ENCODE measurements around the gene SYS1.

SYS1 gene

DNA sequence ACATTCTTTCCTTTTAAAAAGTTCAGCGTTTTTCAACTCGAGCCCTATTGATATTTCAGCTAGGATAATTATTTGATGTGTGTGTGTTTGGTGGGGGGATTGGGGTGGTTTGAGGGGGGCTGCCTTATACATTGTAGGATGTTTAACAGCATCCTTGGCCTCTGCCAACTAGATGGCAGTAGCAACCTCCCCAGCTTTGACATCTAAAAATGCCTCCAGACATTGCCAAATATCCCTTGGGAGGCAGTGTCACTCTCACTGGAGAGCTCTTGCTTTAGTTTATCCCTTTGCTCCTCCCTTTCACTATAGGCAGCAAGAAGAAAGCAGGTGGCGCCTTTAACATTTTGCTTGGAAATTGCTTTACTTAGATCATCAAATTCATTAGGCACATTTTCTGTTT lies 29.8 kb downstream of the SYS1 start:
- DNase-seq: no peak

DNA sequence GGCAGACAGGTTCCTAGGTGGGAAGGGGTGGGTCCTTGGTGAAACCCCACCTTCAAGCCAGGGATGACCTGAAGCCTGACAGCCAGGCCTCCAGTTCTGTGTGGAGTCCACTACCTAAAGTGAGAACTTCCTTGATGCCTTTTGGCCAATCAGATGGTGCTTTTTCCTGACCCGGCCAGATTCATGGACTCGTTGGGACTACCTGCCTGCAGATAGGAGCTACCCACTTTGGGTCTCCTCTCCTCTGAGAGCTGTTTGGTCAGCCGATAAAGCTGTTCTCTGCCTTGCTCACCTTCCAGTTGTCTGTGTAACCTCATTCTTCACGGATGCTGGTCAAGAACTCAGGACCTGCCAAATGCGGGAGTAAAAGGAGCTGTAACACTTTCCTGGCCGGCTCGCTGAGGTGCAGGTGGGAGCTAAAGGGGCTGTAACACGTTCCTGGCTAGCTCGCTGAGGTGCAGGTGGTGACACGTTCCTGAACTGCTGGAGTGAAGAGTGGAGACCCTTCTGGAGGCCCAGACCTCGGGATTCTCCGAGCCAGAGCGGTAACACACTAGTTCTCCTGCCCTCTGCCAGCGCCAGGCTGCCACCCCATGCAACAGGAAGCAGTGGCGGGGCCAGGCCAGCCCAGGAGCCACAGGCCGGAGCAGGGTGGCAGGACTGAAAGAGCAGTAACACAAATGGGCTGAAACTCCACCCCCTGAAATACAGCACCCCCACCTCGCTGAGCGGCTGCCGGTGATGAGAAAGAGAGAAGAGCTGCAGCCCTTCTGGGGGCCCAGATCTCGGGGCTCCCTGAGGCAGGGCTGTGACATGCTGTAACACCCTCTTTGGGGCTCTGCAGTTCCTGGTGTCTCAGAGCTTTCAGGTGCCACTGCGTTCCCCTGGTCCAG lies 31.5 kb downstream of the SYS1 start:
- DNase-seq: no peak

DNA sequence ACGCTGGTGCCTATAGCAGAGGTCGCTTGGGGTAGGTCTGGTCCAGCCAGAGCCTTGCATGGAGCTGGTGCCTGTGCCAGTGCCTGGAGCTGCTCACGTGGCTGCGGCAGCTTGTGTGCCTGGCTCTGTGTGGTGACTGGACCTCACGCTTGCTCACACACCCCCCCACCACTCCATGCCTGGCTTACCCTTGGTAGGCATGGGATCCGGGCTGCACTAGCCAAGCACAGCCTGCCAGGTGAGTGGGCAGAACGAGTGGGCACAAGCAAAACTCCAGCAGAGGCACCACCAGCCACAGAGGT lies 32.1 kb downstream of the SYS1 start:
- no peak for DNase-seq

DNA sequence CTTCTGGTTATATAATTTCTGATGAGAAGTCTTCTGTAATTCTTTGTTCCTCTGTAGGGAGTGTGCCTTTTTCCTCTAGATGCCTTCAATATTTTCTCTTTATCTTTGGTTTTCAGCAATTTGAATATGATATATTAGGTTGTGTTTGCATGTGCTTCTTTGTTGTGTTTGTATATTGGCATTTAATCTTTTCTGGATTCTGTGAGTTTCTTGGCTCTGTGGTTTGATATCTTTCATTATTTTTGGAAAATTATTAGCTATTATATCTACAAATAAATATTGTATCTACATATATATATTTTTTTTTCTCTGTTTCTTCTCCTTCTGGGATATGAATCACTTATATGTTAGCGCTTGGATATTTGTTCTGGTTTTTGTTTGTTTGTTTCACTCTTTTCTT lies 36.1 kb downstream of the SYS1 start:
- no peak for DNase-seq

DNA sequence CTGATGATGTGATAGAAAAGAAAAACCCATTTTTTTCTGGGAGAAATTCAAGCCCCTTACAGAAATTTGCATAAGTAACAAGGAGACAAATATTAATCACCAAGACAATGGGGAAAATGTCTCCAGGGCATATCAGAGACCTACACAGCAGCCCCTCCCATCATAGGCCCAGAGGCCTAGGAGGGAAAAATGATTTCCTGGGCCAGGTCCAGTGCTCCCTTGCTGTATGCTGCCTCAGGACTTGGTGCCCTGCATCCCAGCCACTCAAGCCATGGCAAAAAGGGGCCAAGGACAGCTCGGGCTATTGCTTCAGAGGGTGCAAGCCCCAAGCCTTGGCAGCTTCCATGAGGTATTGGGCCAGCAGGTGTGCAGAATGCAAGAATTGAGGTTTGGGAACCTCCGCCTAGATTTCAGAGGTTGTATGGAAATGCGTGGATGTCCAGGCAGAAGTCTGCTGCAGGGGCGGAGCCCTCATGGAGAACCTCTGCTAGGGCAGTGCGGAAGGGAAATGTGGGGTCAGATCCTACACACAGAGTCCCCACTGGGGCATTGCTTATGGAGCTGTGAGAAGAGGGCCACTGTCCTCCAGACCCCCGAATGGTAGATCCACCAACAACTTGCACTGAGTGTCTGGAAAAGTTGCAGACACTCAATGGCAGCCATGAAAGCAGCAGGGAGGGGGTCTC lies 37.5 kb downstream of the SYS1 start:
- DNase-seq: no peak

DNA sequence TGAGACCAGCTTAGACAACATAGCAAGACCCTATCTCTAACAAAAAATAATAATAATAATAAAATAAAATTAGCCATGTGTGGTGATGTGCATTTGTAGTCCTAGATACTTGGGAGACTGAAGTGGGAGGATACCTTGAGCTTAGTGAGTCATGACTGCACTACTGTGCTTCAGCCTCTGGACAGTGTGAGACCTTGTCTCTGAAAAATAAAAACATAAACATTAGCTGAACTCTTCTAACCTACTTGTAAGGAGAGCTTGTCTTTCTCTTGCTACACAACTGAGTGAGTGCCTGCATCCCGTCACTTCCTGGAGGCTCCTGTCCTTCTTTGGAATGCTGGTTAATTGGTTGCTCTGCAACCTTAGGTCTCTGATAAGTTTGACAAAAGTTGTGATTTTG lies 40.0 kb downstream of the SYS1 start:
- no peak for DNase-seq

DNA sequence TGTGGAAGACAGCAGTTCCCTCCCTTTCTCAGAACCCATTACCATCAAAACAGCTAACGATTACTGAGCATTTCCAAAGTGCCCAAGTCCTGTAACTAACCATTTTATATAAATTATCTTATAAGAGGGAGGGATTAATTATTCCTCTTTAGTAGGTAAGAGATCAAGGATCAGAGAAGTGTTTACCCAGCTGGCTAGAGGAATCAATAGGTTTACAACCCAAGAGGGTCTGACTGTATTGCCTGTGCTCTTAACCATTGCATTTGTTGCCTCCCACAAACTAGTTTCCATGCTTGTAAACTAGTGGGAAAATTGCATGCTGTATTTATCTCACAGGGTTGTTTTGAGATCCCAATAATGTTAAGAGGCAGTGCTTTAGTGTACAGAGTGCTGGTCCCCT lies 41.5 kb downstream of the SYS1 start:
- no peak for DNase-seq

DNA sequence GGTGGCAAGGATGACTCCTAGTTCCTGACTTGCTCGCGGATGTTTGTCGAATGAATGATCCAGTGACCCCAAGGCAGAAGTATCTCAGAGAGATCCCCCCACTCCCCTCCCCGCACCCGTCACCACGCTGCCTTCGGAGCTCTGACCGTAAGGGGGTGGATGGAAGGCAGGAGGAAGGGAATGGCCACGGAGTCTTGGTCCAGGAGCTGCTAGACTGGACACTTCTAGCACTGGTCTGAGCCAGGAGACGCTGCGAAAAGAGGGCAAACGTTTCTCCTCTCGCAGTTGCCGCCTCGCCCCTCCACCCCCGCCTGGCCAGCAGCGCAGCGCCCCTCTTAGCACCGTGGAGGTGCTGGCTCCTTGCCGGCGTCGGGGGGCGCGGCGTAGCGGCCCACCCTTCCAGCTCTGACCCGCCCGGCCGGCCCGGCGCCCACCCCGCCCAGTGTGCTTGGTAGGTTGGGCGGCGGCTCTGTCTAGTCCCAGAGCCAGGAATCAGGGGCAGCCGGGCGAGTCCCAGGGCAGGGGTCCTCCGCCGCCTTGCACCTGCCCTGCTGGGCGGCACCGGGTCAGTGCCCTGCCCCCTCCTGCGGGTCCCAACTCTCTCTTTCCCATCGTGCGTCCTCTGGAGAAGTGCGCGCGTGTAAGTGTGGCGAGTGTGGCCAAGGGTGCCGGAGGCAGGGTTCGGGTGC lies 42.8 kb downstream of the SYS1 start:
- DNase-seq: peak; percentile 28

DNA sequence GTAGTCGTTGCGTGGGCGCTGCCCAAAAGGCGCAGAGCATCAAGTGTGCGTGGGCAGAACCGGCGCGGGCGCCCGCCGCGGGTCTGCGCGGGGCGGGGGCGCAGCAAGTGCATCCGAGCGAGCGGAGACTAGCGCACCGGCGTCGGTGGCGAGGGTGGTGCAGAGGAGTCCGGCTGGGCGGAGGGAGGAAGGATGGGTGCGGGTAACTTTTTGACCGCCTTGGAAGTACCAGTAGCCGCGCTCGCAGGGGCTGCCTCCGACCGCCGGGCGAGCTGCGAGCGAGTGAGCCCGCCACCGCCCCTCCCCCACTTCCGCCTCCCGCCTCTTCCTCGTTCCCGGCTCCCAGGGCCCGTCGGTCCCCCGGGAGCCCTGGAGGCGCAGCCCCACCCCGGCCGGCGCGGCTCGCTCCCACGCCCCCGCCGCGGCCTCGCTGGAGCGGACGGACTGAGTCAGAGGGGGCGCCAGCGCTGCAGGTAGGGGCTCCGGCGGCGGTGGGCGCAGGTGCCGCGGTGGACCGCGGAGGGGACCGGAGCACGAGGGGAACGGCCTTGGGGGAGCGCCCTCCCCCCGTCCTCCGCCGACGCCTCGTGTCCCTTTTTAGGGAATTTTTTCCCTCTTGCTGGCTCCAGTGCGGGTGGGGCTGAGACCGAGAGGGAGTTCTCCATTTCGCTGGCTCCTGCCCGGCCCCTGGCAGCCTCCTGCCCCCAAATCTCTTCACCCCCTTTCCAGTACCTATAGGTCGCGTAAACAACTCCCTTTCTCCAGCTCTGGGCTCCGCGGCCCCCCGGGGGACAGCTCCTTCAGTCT lies 43.5 kb downstream of the SYS1 start:
- DNase-seq: peak; percentile 69

DNA sequence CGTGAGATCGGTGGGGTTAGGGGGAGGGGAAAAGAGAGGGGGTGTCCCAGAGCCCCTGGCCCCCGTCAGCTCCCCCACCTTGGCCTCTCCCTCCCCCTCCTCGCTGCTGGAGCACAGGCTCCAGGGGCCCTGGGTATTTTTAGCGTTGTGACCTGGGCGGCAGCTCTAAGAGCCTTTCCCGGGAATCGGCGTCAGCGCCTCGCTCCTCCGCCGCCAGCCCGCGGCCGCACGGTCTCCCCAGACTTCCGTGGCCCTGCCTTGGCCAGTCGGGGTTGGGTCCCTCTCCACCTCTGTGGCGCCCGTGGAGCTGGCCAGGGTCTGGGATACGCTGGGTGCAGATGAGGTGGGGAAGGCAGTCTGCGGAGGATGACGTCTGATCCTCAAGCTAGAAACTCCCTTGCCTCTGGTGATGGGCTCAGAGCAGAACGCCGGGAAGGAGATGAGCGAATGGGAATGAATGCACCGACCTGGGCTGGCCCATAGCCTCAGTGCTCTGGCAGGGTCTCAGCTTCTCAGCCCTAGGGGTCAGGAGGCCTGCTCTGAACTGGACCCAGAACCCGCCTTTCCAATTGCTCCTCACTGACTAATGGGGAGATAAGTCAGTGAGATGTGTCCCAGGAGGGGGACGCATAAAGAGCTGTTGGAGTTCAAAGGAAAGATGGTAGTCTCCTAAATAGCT lies 44.2 kb downstream of the SYS1 start:
- no peak for DNase-seq

DNA sequence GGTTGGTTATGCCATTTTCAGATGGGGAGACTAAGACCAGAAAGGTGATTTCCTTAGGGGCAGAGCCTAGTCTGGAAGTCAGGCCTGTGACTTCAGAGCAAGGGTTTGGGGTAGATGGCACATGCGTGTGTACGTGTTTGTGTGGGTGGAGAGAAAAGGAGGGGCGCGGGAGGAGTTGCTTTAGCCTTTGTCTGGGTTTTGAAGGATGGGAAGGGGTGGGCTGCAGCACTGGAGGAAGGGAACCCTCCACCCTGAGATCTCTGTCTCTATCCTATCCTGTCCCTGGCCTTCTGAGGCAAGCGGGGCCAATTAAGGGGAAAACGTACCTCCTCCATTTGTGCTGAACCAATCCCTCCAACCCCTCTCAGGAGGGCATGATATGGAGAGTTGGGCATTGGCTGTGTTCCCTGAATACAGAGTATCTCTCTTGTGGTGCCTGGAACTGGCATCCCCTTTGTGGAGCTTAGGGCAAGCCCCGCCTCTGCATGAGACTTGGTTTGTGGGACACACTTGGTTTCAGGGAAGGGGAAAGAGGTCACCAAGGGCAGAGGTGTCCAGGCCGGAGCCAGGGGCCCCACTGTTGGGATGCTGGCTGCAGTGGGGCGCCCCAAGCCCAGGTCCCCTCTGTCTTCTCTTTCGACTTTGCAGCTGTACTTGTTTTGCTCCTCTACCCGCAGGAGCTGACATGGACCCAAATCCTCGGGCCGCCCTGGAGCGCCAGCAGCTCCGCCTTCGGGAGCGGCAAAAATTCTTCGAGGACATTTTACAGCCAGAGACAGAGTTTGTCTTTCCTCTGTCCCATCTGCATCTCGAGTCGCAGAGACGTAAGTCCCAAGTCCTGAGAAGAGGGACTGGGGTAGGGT lies 45.1 kb downstream of the SYS1 start, which contains the start of gene DBNDD2:
Gene DBNDD2, plus strand, starts transcription at position 507 of the 863 bp plus-strand sequence. Its CDS starts 179 bp downstream, at position 686.
- DNase-seq: peak; percentile 39

DNA sequence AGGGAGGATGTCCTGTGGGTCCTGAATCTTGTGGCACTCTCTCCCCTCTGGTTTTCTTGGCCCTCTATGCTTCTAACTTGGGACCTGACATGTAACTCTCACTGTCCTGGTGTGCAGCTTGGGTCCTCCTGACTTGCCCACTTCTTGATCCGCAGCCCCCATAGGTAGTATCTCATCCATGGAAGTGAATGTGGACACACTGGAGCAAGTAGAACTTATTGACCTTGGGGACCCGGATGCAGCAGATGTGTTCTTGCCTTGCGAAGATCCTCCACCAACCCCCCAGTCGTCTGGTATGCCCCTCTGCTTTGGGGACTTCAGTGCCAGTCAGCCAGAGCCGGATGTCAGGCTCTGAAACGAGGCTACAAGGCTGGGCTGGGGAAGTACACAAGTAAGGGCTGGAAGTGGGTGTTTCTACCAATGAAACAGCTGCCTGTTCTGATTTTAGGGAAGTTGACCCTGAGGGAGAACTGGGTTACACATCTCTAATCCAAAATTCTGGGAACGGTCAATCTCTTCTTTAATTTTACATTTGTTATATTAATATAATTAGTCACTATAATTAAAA lies 45.8 kb downstream of the SYS1 start:
- no peak for DNase-seq

DNA sequence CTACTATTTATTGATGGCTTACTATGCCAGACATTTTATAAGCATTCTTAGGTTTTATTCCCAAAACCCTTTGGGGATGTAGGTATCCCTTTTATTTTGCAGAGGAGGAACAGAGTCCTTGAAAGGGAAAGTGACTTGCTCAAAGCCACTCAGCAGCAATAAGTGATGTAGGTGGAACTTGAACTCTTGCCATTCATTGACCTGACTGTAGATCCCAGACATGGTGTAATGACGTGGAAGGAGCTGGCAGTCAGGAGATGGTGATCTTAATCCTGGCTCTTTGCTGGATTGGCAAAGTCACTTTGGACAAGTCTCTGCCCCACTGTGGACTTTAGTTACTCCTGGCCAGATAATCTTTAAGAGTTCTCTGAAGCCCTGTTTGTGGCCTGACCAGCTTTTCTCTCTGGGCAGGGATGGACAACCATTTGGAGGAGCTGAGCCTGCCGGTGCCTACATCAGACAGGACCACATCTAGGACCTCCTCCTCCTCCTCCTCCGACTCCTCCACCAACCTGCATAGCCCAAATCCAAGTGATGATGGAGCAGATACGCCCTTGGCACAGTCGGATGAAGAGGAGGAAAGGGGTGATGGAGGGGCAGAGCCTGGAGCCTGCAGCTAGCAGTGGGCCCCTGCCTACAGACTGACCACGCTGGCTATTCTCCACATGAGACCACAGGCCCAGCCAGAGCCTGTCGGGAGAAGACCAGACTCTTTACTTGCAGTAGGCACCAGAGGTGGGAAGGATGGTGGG lies 46.7 kb downstream of the SYS1 start:
- DNase-seq: no peak

DNA sequence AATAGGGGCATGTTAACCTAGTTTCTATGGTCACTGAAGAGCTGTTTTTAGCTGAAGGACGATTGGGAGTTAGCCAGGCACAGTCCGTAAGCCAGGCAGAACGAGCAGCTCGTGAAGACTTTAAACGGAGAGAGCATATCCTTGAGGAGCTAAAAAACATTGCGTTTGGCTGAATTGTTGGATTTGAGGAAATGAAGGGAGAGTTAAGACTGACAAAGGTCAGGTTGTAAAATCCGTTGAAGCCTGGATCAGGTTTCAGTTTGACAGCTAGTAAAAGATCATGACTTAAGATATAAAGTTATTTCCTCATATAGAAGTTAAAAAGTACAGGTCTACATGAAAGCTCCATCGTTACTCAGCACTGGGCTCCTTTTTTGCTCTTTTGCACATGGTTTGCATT lies 47.9 kb downstream of the SYS1 start:
- DNase-seq: no peak

DNA sequence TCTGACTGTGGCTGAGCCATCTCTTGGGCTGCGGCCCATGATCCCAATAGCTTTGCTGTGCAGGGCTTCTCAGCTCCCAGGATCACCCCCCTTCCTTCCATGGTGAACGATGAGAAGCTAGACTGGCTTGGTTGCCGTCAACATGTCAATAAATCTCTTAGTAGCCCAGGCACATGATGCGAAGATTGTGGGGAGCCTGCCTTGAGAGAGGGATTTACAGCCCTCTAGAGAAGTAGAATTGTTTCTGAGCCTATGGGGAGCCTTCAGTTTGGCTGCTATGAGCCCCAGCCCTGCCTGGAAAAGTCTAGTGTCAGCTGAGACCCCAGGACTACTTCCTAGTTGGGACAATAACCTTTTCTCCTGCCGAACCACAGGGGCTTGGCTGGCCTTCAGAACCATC lies 49.7 kb downstream of the SYS1 start:
- DNase-seq: no peak

DNA sequence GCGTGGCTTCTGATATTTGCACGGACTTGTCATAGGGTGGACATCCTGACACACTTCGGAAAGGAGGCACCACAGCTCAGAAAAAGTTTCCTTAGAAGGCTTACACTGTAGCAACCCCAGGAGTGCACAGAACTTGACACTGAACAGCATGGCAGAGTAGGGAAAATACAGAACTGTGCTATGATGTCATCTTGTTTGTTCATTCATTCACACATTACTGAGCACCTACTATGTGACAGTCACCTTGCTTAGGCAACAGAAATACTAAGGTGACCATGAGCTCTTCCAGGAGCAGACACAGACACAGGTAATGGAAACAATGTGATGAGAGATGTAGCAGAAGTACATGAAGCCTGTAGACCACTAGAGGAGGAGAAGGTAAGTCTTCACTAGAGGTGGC lies 50.5 kb downstream of the SYS1 start:
- DNase-seq: no peak

DNA sequence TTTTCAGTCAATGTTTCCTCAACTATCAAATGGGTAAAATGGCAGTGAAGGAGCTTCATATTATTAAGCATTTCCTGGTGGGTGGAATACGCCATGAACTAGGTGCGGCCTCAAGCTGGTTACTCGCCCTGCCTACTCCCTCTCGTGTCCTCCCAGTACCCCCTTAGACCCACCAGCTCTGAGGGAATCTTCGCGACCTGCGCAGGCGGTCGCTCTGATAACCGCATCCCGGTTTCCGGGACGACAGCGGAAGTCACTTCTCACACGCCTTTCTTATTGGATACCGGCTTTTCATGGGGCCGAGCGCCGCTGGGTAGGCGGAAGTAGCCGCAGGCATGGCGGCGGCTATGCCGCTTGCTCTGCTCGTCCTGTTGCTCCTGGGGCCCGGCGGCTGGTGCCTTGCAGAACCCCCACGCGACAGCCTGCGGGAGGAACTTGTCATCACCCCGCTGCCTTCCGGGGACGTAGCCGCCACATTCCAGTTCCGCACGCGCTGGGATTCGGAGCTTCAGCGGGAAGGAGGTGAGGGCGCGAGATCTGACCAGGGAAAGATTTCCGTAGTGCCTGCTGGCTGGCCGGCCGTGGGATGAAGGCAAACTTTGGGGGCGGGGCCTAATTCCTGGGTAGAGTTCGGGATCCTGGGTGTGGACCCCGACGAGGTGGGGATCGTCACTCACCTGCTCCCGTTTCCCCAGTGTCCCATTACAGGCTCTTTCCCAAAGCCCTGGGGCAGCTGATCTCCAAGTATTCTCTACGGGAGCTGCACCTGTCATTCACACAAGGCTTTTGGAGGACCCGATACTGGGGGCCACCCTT lies 53.1 kb downstream of the SYS1 start, which contains the start of gene PIGT:
Gene PIGT, plus strand, starts transcription at position 320 of the 816 bp plus-strand sequence. Its CDS starts 16 bp downstream, at position 336.
- peak; percentile 85 for DNase-seq

DNA sequence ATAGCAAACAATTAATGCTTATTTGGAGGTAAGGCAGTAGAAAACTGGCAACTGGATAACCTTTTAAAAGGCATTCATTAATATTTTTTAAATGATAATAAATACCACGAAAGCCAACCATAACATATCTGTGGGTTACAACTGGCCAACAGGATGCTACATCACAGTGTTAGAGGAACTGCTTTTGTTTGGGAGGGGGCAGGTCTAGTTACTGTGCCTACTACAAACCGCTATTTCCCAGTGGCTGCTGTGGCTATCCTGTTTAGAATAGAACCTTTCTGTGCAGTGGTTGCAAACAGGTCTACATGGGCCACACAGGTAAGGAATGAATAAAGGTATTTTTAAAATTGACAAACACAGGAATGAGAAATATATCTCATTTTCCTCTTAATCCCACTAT lies 54.0 kb downstream of the SYS1 start:
- DNase-seq: no peak

All from activated CD8-positive, alpha-beta memory T cell treated with anti-CD3 and anti-CD28 coated beads, Interleukin-2, amount 50 U/mL, for 4 hours (primary cell).